ENCODE measurements around the gene AK8. TPM values are rescaled to one million over a fixed set of nuclear protein-coding genes. Genes with fewer than 3 reads are reported as not detected.

The AK8 gene
- polyA plus RNA-seq, 1 experiment = 0.53 TPM

DNA sequence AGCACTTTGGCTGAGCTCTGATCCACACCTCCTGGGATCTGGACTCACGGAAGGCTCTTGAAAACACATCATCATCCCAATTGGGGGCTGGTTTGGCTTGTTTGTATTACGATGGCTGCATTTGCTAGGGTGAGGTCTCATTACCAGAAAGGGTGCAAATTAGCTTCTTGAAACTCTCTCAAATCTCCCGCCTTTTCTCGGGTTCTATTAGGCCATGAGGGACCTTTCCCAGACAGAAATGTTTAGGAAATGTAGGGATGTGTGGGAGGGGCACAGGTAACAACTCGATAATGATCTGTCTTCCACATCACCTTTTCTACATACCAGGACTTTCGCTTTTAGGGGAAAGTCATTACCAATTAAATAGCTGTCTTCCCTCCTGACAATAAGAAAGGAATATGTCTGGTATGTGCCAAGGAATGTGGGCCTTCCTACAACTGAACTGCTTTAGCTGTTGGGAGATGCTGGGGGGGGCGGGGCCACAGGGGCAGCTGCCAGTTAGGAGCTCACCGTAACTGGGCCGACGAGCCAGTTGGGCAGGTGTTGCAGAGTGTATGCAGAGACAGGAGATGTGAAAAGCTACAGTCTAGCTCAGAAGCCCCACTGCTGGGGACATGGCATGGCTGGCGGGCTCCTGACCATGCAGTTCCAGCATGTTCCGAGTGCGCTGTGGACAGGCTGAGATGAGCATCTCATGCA is 71.2 kb downstream of the AK8 start:
- ChIA-PET POLR2A (no interaction called here), CTCF (interaction anchor here (1.4 kb wide), 2 partner anchors 95 to 299 kb away, joined by 3 to 5 read pairs; no protein-coding TSS in a partner anchor)
- H3K4me3 ChIP-seq (ENCODE audit: low read depth, low read length) = no peak overlapping the region
- no peak for DNase-seq (ENCODE audit: low read depth)
- TF ChIP-seq, protein P1, sequence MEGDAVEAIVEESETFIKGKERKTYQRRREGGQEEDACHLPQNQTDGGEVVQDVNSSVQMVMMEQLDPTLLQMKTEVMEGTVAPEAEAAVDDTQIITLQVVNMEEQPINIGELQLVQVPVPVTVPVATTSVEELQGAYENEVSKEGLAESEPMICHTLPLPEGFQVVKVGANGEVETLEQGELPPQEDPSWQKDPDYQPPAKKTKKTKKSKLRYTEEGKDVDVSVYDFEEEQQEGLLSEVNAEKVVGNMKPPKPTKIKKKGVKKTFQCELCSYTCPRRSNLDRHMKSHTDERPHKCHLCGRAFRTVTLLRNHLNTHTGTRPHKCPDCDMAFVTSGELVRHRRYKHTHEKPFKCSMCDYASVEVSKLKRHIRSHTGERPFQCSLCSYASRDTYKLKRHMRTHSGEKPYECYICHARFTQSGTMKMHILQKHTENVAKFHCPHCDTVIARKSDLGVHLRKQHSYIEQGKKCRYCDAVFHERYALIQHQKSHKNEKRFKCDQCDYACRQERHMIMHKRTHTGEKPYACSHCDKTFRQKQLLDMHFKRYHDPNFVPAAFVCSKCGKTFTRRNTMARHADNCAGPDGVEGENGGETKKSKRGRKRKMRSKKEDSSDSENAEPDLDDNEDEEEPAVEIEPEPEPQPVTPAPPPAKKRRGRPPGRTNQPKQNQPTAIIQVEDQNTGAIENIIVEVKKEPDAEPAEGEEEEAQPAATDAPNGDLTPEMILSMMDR (IDR thresholded peaks at IDR 0.05; ENCODE audit: insufficient read depth, low read depth, low read length) = no peak
- H3K36me3 ChIP-seq (ENCODE audit: control insufficient read depth, insufficient read depth, low read length) = no peaks in the 10 kb centered on the region
- H3K27me3 ChIP-seq (ENCODE audit: control insufficient read depth, insufficient read depth, low read length) = peaks cover 19% of the 10 kb centered on the region

DNA sequence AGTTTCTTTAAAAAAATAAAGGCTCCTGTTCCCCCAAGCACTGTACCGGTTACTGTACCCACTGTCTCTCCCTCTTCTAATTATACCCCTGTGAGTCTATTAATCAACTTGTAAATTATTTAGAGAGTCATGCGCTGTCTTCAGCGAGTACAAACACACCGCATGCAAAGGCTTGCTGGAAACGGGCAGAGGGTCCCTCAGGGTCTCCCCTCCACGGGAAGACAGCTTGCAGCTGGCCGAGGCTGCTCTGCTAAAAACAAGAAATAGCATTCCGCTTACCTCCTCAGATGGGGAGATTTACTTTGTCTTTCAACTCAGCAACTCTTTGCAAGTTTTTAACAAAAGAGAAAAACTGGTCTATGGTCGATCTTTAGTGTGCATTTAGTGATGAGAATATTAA is 71.8 kb downstream of the AK8 start:
- POLR2A ChIA-PET = no interaction called here

DNA sequence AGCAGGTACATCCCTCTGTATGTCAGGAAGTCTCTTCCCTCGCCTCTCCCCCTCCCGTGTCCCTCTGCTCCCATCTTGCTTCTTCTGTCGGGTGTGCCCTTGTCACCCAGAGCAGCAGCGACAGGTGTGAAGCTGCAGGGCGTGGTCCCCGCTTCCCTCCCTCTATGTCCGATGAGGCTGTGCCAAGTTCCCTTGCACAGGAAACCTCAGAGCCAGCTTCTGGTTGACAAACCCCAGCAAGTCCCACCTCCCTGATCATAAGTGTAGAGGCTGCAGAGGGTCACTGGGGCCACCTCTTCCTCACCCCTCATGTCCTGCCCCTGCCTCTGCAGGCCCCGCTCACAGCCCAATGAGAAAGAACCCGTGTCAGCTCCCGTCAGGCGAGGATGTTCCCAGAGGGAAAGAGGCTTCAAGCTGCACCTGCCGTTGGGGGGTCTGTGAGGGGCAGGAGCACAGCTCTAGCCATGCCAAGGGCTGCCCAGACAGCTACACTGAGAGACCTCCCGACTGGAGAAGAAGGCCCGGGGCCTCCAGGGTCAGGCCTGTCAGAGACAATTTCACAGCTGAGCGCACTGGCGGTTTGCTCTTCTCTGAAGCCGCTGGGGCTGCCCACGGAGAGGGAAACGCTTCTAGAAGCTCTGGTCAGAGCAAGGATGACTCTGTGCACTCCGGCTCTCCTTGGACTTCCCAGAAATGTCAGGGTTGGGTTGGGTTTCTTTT is 73.3 kb downstream of the AK8 start:
- POLR2A ChIA-PET = no interaction called here
- CTCF ChIA-PET = interaction anchor here (1.0 to 1.8 kb wide), 2 partner anchors 26 to 70 kb away, joined by 3 read pairs; no protein-coding TSS in a partner anchor
- Histone ChIP-seq H3K36me3 (ENCODE audit: control insufficient read depth, insufficient read depth, low read length) (no peaks in the 10 kb centered on the region), H3K4me3 (ENCODE audit: low read depth, low read length) (no peak overlapping the region), H3K27me3 (ENCODE audit: control insufficient read depth, insufficient read depth, low read length) (peaks cover 22% of the 10 kb centered on the region)
- TF ChIP-seq, protein P1 (IDR thresholded peaks at IDR 0.05; ENCODE audit: insufficient read depth, low read depth, low read length) = no peak
- DNase-seq (ENCODE audit: low read depth) = no peak

More for the DNA sequence above, 71.8 kb downstream of the AK8 start:
- no peak overlapping the region for H3K4me3 ChIP-seq (ENCODE audit: low read depth, low read length)
- peaks cover 22% of the 10 kb centered on the region for H3K27me3 ChIP-seq (ENCODE audit: control insufficient read depth, insufficient read depth, low read length)
- TF ChIP-seq, protein P1 (IDR thresholded peaks at IDR 0.05; ENCODE audit: insufficient read depth, low read depth, low read length) = no peak
- no peaks in the 10 kb centered on the region for H3K36me3 ChIP-seq (ENCODE audit: control insufficient read depth, insufficient read depth, low read length)
- CTCF ChIA-PET = interaction anchor here (1.4 kb wide), 2 partner anchors 96 to 299 kb away, joined by 3 to 5 read pairs; no protein-coding TSS in a partner anchor
- no peak for DNase-seq (ENCODE audit: low read depth)

DNA sequence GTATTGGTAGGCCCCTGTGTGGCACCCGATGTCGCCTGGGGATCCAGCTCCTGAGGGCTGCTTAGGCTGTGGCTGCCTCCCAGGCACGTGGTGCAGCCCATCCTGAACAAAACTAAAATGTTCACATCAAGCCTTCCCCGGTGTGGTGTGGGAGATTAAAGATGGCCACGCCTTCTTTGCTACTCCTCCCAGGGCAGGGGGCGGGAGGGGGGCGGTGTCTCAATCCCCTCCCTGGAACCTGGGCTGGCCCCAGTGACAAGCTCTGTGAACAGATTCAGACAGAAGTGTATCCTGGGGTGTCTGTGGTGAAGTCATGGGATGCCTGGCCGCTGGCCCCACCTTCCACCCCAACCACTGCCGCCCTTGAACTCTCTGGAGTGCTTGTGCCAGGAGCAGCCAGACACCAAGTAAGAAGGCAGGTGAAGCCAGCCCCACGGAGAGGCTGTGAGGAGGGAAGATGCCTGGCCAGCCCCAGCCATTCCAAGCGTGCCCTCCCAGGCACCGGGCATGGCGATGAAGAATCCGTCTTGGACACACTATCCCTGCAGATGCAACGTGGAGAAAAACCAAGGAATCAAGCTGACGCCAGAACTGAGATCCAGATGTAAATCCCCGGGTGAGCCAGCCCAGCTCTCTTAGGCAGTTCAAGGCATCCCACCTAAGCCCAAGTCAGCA is 75.8 kb downstream of the AK8 start:
- TF ChIP-seq, protein P1 (IDR thresholded peaks at IDR 0.05; ENCODE audit: insufficient read depth, low read depth, low read length) = no peak
- no peaks in the 10 kb centered on the region for H3K36me3 ChIP-seq (ENCODE audit: control insufficient read depth, insufficient read depth, low read length)
- CTCF ChIA-PET = interaction anchor here (1.0 to 2.7 kb wide), 3 partner anchors 8 to 298 kb away, joined by 3 to 17 read pairs (median 3); no protein-coding TSS in a partner anchor

DNA sequence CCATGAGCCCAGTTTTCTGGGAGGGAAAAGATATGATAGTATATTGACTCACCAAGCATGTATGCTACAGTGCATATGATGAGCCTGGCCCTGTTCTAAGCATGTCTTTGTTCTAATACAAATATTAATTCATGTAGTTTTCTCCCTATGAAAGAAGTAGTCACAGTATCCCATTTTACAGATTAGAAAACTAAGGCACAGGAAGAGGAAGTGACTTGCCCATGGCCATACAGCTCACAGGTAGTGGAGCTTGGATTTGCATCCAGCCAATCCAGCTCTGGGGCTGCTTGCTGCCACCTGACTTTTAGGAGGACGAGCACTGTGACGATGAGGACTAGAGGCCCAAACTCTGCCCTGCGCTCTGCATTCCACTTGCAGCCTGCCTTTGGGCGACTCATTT is 76.4 kb downstream of the AK8 start:
- TF ChIP-seq, protein P1 (IDR thresholded peaks at IDR 0.05; ENCODE audit: insufficient read depth, low read depth, low read length) = no peak
- CTCF ChIA-PET = interaction anchor here (2.7 kb wide), 1 partner anchor 294 kb away, joined by 17 read pairs; no protein-coding TSS in a partner anchor
- no peak overlapping the region for H3K4me3 ChIP-seq (ENCODE audit: low read depth, low read length)
- no peak for DNase-seq (ENCODE audit: low read depth)
- POLR2A ChIA-PET = no interaction called here
- H3K27me3 ChIP-seq (ENCODE audit: control insufficient read depth, insufficient read depth, low read length) = peaks cover 15% of the 10 kb centered on the region
- no peaks in the 10 kb centered on the region for H3K36me3 ChIP-seq (ENCODE audit: control insufficient read depth, insufficient read depth, low read length)

More for the DNA sequence above, 75.8 kb downstream of the AK8 start:
- POLR2A ChIA-PET = no interaction called here
- H3K4me3 ChIP-seq (ENCODE audit: low read depth, low read length) = no peak overlapping the region
- peaks cover 17% of the 10 kb centered on the region for H3K27me3 ChIP-seq (ENCODE audit: control insufficient read depth, insufficient read depth, low read length)
- DNase-seq (ENCODE audit: low read depth) = no peak
